Measurements from ENCODE around the gene IGSF3. TPM values are rescaled to one million over a fixed set of nuclear protein-coding genes. Genes with fewer than 3 reads are reported as not detected.

Gene IGSF3
- total RNA-seq, 1 experiment from 2014 or later = 31.0 TPM

- DNase-seq (ENCODE audit: low spot score) = no peak
These were observed 137.9 kb downstream of the IGSF3 start for GRCh38 chr1:116529681-116530080.

- DNase-seq (ENCODE audit: low spot score) = no peak
These were observed 138.3 kb downstream of the IGSF3 start for GRCh38 chr1:116529199-116529631.

GRCh38 chr1:116528329-116529083, 139.0 kb downstream of the IGSF3 start:
- no peak for DNase-seq (ENCODE audit: low spot score)

GRCh38 chr1:116525440-116525839, 142.1 kb downstream of the IGSF3 start:
- DNase-seq (ENCODE audit: low spot score) = no peak

Small RNA genes lying within 50 kb of the gene (small RNA-seq; reads per million reads assigned to genes)
- gene MIR320B1 (not detected), gene MIR548AC (not detected)

Other genes with a start within 250 kb of the IGSF3 start
- gene CD58, start 96.7 kb downstream of the IGSF3 start, total RNA-seq (2014; rRNA removed; shearing (Covaris generic)) = 8.0 and 20.1 TPM in 2 replicates
- gene CD2, start 86.7 kb upstream of the IGSF3 start, total RNA-seq (2014; rRNA removed; shearing (Covaris generic)) = not detected in 2 replicates
- gene PTGFRN, start 242.2 kb upstream of the IGSF3 start, total RNA-seq (2014; rRNA removed; shearing (Covaris generic)) = 26.1 and 35.2 TPM in 2 replicates

Measured in HT-29 (cell line).